Activated CD4-positive, alpha-beta T cell treated with anti-CD3 and anti-CD28 coated beads, Interleukin-2, amount 10 ng/mL, durations not matched to agents 24 days and 14 days (primary cell): ENCODE measurements around the gene GOSR1. TPM values are rescaled to one million over a fixed set of nuclear protein-coding genes. Genes with fewer than 3 reads are reported as not detected.
"Not testable (repeated sequence)": the region's sequence is repeated elsewhere in the genome, so short reads cannot be mapped to it uniquely, and the experiment has no call there.

ENCODE experiments used
- DNase-seq: peaks from one replicate; pipeline ENCODE4 v3.0.0; 2022
- H3K27ac Mint-ChIP-seq: one replicate; pipeline ENCODE4 v1.8.0; 2022; ENCODE audit warnings: mild to moderate bottlenecking, mixed read lengths
- H3K27me3 Mint-ChIP-seq: one replicate; pipeline ENCODE4 v1.8.0; 2022; ENCODE audit warnings: mixed read lengths
- H3K36me3 Mint-ChIP-seq: one replicate; pipeline ENCODE4 v1.8.0; 2022; ENCODE audit warnings: low read depth, mild to moderate bottlenecking, mixed read lengths
- H3K4me1 Mint-ChIP-seq: one replicate; pipeline ENCODE4 v1.8.0; 2021; ENCODE audit warnings: mixed read lengths
- H3K4me3 Mint-ChIP-seq: one replicate; pipeline ENCODE4 v1.8.0; 2022; ENCODE audit warnings: mild to moderate bottlenecking, moderate library complexity, mixed read lengths
- H3K9me3 Mint-ChIP-seq: one replicate; pipeline ENCODE4 v1.8.0; 2021; ENCODE audit warnings: mixed read lengths
- intact Hi-C: fragments of 100-400 bp; cut with micrococcal nuclease; formaldehyde crosslinking; loops from one replicate; pipeline ENCODE4 v1.15.1; 2023
- total RNA-seq: library from RNA; stranded (reverse); gene quantifications from 2 replicates; pipeline ENCODE4 v1.2.3, GENCODE V29; 2022

Gene GOSR1
- total RNA-seq, 1 donor from 2014 or later: 54.8 TPM

DNA sequence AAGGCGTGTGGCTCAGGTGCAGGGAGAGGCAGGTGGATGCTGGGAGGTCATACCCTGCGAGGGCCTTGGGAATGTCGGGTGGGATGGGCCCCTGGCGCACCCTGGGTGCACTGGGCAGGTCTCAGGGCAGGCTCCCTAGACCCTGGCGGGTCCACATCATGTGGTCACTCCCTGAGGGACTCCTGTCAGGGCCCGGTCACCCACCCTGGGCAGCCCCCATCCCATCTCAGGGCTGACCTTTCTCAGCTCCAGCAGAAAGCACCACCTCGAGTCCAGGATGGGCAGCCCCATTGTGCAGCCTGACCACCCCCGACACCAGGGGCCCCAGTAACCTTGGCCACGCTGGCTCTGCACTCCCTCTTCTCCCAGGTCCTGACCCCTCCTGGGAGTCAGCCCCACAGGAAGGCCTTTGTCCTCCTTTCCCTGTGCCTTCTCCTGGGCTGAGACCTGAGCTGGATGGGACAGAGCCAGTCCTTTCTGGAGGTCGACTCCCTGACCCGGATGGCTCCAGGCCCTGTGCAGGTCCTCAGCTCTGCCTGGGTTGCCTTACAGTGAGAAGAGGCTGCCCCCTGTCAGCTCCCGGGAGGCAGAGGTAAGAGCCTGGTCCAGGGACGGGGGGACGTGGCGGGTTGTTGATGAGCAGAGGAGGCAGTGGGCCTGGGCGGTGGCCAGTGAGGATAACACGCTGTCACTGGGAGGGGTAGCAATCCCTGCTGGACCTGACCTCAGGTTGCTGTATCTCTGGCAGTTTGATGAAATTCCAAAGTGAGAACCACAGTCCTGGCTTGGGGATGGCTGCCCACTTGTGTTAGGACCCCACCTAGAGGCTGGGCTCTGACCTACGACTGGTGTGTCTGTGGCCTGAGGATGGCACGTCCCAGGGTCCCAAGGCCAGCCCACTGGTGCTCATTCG lies 77.9 kb downstream of the GOSR1 start:
- Mint-ChIP-seq H3K27me3 (no peaks in the 10 kb centered on the region), H3K36me3 (no peaks in the 10 kb centered on the region), H3K9me3 (no peaks in the 10 kb centered on the region), H3K4me3 (no peak overlapping the region), H3K27ac (no peak overlapping the region), H3K4me1 (peaks cover 8% of the 10 kb centered on the region)
- DNase-seq: no peak
- intact Hi-C loops: no loop called here

DNA sequence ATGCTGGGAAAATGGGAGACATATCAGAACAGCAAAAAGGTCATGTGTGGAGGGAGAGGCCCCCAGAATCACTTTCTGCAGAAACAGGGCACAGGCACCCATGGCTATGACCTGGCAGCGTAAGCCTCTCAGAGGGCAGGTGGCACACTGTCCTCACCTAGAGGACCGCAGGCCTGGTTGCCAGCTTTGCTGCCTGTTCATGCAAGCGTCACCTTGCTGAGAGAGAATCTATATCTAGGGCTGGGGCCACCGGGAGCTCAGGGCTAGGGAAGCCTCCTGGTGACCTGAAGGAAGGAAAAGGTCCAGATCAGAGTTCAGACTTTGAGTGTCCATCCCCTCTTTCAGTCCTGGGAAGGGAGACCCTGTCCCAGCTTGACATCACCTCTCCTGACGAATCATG lies 78.7 kb downstream of the GOSR1 start:
- Mint-ChIP-seq H3K36me3 (no peaks in the 10 kb centered on the region), H3K27me3 (no peaks in the 10 kb centered on the region), H3K4me3 (no peak overlapping the region), H3K27ac (no peak overlapping the region), H3K4me1 (peaks cover 8% of the 10 kb centered on the region), H3K9me3 (no peaks in the 10 kb centered on the region)
- DNase-seq: no peak
- intact Hi-C loops: no loop called here

DNA sequence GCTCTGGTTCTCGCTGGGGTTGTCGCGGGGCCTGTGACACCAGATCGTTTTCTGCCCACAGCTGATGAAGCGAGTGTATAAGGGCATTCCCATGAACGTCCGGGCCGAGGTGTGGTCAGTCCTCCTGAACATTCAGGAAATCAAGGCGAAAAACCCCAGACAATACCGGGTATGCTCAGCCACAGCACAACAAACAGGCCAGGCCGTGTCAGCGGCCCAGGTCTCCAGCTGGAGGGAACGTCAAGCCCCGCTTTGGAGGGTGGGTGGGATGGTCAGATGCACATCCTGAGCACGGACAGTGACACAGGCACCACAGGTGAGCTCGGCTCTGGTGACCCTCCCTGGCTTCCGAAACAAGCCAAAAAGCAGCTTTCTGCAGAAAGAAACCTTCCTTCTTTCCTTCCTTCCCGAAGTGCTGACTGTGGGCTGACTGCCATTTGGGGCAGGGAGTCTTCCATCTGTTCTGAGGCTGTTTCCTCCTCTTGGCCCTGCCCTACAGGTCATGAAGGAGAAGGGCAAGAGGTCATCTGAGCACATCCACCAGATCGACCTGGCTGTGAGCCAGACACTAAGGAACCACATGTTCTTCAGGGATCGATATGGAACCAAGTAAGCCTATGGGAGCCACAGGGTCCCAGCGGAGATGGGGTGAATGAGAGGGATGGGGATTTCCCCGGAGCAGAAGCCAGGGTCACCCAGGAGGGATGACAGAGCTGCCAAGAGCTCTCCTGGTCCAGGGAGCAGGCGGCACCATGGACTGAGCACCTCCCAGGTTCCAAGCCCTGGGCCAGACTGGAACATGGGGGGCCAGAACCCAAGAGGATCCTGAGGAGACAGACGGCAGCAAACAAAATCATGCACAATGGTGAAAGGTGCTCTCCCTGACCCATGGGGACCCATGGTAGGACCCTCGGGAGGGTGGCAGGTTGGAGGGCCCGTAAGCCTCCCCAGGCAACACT lies 79.4 kb downstream of the GOSR1 start:
- Mint-ChIP-seq H3K4me3 (no peak overlapping the region), H3K36me3 (no peaks in the 10 kb centered on the region), H3K4me1 (peaks cover 5% of the 10 kb centered on the region), H3K27ac (no peak overlapping the region), H3K27me3 (no peaks in the 10 kb centered on the region), H3K9me3 (no peaks in the 10 kb centered on the region)
- intact Hi-C loops: no loop called here
- DNase-seq: no peak

DNA sequence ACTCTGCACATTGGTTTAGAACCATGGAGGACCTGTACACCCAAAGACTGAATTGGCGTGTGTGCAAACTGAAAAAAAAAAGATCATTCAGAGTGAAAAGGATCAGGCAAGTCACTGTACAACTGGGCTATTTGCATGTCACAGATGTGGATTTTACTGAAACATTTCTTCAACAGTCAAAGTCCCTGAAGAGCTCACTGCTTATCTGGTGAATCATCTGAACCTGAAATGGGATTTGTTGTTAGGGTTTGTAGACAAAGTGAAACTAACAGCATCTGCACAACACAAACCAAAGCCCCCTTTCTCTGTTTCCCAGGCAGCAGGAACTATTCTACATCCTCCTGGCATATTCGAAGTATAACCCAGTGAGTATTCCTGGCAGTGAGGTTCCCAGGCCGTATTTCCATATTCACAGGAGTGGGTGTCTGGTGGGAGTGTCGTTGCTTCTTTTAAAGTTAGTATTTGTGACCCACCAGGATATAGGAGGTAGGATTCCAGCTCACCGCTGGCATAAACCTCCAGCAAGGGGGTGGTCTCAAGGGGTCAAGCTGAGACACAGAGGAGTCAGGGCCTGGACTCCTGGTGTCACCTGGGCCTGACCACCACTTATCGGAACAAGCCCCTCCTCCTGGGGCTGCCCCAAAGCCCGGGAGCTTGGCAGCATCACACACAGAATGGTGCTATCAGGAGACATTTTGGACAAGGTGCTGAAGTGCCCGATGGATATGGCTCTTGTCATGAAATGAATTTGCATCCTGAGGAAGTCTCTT lies 80.9 kb downstream of the GOSR1 start:
- Mint-ChIP-seq H3K4me3 (no peak overlapping the region), H3K36me3 (no peaks in the 10 kb centered on the region), H3K27me3 (peaks cover 4% of the 10 kb centered on the region), H3K27ac (no peak overlapping the region), H3K4me1 (peaks cover 5% of the 10 kb centered on the region), H3K9me3 (no peaks in the 10 kb centered on the region)
- no peak for DNase-seq
- intact Hi-C loops: no loop called here

DNA sequence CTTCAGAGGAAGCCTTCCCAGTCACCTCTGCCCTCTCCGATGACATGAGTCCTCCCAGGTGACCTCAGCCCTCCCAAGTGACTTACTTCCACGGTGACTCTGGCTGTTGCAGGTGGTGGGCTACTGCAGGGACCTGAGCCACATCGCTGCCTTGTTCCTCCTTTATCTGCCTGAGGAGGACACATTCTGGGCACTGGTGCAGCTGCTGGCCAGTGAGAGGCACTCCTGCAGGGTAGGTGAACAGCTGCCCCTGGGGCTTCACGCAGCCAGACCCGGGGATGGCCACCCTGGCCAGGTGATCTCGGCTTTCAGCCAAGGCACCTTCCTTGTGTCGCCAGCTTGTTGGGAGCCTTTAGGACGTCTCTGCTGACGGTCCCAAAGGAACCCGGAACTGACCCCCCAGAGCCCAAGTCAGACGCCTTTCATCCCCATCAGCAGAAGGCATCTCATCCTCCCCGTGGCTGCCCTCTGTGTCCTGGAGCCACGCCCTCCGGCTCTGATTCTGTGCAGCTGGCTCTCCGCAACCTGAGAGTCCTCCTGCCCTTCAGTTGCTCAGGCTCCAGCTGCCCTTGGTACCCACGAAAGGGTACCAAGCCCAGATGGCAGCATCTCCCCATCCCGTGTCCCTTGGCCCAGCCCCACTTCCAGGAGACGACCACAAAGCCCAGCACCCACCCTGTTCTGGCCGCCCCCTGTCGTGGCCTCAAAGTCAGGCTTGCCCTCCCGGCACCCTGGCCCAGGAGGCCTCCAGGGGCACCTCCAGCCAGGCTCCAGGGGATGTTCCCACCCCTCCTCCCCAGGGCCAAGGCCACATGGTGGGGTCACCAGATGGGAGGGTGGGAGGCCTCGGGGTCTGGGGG lies 81.7 kb downstream of the GOSR1 start:
- Mint-ChIP-seq H3K4me1 (peaks cover 5% of the 10 kb centered on the region), H3K4me3 (no peak overlapping the region), H3K27ac (no peak overlapping the region), H3K36me3 (no peaks in the 10 kb centered on the region), H3K27me3 (peaks cover 5% of the 10 kb centered on the region), H3K9me3 (no peaks in the 10 kb centered on the region)
- intact Hi-C loops: no loop called here
- no peak for DNase-seq

DNA sequence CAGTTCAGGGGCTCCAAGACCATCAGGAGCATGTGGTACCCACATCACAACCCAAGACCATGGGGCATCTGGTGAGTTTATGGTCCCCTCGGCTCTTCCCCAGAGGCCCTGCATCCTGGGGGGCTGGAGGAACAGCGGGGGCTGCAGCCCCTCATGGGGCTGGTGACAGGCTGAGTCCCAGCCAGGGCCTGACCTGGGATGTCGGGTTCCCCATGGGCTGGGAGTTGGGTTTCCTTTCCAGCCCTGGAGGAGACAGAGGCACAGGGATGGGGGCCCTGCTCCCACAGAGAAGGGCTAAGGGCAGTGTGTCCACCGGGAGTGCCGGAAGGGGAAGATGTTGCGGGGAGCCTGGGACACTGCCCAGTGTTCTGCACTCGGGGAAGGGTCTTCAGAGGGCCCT lies 82.4 kb downstream of the GOSR1 start:
- DNase-seq: no peak
- intact Hi-C loops: no loop called here
- H3K9me3 Mint-ChIP-seq: no peaks in the 10 kb centered on the region

DNA sequence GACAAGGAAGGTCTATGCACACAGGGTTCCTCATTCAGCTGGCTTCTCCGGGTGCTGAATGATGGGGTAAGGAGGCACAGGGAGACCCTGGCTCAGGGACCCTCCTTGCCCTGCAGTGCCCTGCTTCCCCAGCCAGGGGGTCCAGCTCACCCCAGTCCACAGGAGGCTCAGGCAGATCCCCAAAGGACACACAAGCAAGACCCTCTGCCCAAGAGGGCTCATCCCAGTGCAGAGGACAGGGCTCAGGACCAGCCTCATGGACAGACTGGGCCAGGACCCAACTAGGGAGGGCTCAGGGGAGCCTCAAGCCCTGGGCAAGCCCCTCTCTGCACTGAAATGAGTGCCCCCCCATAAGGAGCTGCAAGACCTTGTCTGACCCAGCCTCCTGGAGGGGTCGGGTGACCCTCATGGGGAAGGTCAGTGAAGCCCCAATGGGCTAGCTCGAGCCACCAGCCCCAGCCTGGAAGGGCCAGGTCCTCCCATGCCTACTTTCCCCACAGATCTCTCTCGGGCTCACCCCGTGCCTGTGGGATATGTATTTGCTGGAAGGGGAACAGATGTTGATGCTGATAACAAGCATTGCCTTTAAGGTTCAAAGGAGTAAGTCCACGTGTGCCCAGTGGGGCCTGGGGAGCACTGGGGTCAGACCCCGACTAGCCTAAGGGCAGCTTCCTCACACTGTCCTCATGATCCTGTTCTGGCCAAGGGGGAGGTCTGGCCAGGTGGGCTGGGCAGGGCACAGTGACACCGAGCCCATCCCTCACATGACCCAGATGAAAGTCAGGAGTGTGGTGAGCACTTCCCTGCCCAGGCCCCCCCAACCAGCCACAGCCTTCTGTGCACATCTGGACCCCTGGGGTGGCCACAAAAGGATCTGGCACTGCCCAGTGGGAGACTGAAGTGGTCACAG lies 83.2 kb downstream of the GOSR1 start:
- H3K27me3 Mint-ChIP-seq, H3K4me1 Mint-ChIP-seq, H3K27ac Mint-ChIP-seq, DNase-seq, H3K4me3 Mint-ChIP-seq, H3K9me3 Mint-ChIP-seq, H3K36me3 Mint-ChIP-seq, intact Hi-C loops: not testable (repeated sequence)

More for the DNA sequence above, 82.4 kb downstream of the GOSR1 start:
- H3K36me3 Mint-ChIP-seq: no peaks in the 10 kb centered on the region
- no peak overlapping the region for H3K27ac Mint-ChIP-seq
- peaks cover 5% of the 10 kb centered on the region for H3K4me1 Mint-ChIP-seq
- H3K4me3 Mint-ChIP-seq: no peak overlapping the region
- H3K27me3 Mint-ChIP-seq: peaks cover 5% of the 10 kb centered on the region

DNA sequence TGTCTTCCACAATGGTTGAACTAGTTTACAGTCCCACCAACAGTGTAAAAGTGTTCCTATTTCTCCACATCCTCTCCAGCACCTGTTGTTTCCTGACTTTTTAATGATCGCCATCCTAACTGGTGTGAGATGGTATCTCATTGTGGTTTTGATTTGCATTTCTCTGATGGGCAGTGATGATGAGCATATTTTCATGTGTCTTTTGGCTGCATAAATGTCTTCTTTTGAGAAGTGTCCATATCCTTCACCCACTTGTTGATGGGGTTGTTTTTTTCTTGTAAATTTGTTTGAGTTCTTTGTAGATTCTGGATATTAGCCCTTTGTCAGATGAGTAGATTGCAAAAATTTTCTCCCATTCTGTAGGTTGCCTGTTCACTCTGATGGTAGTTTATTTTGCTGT lies 84.6 kb downstream of the GOSR1 start:
- H3K27me3 Mint-ChIP-seq, H3K27ac Mint-ChIP-seq, intact Hi-C loops, H3K4me1 Mint-ChIP-seq, H3K9me3 Mint-ChIP-seq, H3K4me3 Mint-ChIP-seq, DNase-seq, H3K36me3 Mint-ChIP-seq: not testable (repeated sequence)

DNA sequence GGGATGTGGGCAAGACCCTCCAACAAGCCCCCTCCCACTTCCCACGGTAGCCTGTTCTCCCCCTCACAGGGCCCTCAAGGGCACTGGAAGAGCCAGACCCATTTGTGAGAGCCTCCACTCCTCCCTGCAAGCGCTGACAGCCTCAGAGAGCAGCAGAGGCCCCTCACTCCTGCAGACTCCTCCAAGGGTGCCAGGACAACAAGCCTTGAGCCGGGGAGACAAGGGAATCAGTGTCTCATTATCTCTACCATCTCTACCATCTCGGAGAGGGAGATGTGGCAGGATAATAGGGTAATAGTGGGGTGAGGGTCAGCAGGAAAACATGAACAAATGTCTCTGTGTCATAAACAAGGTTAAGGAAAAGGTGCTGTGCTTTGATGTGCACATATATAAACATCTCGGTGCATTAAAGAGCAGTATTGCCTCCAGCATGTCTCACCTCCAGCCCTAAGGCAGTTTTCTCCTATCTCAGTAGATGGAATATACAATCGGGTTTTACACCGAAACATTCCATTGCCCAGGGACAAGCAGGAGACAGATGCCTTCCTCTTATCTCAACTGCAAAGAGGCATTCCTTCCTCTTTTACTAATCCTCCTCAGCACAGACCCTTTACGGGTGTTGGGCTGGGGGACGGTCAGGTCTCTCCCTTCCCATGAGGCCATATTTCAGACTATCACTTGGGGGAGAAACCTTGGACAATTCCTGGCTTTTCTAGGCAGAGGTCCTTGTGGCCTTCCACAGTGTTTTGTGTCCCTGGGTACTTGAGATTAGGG lies 86.1 kb downstream of the GOSR1 start:
- DNase-seq, H3K4me1 Mint-ChIP-seq, H3K9me3 Mint-ChIP-seq, H3K36me3 Mint-ChIP-seq, H3K27me3 Mint-ChIP-seq, intact Hi-C loops, H3K27ac Mint-ChIP-seq, H3K4me3 Mint-ChIP-seq: not testable (repeated sequence)

DNA sequence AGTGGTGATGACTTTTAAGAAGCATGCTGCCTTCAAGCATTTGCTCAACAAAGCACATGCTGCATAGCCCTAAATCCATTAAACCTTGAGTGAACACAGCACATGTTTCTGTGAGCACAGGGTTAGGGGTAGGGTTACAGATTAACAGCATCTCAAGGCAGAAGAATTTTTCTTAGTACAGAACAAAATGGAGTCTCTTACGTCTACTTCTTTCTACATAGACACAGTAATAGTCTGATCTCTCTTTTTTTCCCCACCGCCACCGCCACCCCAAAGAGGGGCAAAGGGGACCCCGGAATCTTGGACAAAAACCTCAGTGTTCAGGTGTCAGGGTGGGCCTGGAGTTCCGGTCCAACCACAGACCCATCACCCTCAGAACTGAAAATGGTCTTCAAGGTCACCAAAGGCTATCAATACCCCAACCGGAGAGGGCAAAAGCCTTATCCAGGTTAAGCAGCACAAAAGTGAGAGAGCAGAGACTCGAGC lies 86.7 kb downstream of the GOSR1 start:
- H3K4me1 Mint-ChIP-seq, intact Hi-C loops, H3K27ac Mint-ChIP-seq, H3K27me3 Mint-ChIP-seq, H3K36me3 Mint-ChIP-seq, H3K4me3 Mint-ChIP-seq, DNase-seq, H3K9me3 Mint-ChIP-seq: not testable (repeated sequence)

DNA sequence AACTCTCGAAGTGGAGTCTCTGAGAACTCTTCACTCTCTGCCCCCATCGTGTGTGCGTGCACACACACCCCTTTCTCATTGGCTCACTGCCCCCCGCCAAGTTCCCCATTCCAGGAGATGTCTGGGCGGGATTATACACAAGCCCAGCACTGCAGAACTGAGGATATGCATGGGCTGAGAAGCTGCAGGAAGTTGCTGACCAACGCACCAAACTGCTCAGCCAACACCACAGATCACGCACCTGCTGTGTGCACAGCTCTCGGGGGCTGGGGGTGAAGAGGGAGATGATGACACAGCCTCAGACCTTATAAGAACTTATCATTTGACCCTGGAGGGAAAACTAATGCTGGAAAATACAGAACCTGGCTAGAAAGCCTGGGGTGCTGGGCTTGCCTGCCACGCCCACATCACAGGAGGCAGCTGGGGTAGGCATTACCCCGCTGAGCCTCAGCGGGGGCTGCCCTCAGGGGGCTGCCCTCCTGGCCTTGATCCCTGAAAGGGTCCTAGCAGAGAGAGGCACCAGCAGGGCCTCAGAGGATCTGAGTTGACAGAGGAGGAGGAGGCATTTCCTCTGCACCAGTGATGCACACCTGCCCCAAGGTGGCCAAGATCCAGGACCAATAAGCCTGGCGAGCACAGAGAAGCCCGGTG lies 87.3 kb downstream of the GOSR1 start:
- not testable (repeated sequence) for H3K36me3 Mint-ChIP-seq

More for the DNA sequence above, 87.3 kb downstream of the GOSR1 start:
- DNase-seq, H3K4me1 Mint-ChIP-seq, H3K9me3 Mint-ChIP-seq, H3K4me3 Mint-ChIP-seq, H3K27me3 Mint-ChIP-seq, intact Hi-C loops, H3K27ac Mint-ChIP-seq: not testable (repeated sequence)
